AML-193 (cell line): ENCODE data around the gene PLXDC2.

ENCODE experiments used
- DNase-seq, 2 experiments: peaks; one replicate each; lab custom pipeline; 2025; lab: John Stamatoyannopoulos, UW

Gene PLXDC2

GRCh38 chr10:19911886-19912285, 95.7 kb downstream of the PLXDC2 start:
- no peak for DNase-seq

DNA sequence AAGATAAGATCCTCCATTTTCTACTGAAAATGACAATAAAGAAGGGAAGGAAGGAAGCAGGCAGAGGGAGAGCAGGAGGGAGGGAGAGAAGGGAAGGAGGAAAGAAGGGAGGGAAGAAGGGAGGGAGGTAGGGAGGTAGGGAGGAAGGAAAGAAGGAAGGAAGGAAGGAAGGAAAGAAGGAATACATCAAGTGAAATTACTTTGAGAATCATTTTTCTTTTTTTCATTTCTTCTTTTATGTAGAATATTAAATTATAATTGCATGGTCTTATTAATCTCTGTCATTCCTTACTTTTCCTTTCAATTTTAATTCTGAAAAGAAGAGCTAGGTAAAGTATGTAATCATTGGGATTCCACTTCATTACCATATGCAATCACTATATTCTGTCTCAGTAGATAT, 97.8 kb downstream of the PLXDC2 start:
- no peak for DNase-seq

DNA sequence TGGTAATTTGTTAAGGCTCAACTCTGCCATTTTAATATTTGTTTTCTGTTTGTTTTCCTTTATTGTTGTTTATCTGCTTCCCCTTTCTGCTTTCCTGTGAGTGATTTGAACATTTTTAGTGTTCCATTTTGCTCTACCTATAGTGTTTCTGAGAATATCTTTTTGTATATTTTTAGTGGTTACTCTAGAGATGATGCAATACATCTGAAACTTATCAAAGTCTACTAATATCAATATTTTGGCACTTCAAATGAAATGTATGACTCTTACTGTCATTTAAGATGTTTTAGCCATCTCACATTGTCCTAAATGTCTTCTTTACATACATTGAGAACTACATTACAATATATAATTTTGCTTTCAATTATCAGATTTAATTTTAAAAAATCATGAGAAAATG, 98.9 kb downstream of the PLXDC2 start:
- DNase-seq, result no peak

GRCh38 chr10:19915816-19916215, 99.6 kb downstream of the PLXDC2 start:
- no peak for DNase-seq

GRCh38 chr10:19917751-19918478, 101.7 kb downstream of the PLXDC2 start:
- DNase-seq, result no peak

DNA sequence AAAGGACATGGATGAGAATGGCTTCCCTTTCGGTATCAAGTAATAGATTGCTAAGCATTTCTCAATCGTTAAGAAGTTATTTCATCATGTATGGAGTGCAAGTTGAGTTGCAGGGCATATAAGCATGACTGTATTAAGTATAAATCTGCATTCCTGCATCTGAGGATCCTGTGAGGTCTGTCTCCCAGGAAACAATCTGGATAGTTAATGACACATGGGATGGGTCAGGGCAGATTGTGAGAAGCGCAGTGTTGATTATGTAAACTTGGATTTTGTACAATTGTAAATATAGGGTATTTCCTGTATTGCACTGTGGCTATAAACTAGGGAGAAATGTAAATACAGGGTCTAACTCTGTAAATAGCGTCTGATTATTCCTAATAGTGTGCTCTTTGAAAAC, 102.6 kb downstream of the PLXDC2 start:
- no peak for DNase-seq

- DNase-seq, result no peak
Observed at GRCh38 chr10:19919671-19920070, 103.4 kb downstream of the PLXDC2 start.

GRCh38 chr10:19920075-19920726, 104.0 kb downstream of the PLXDC2 start:
- no peak for DNase-seq

DNA sequence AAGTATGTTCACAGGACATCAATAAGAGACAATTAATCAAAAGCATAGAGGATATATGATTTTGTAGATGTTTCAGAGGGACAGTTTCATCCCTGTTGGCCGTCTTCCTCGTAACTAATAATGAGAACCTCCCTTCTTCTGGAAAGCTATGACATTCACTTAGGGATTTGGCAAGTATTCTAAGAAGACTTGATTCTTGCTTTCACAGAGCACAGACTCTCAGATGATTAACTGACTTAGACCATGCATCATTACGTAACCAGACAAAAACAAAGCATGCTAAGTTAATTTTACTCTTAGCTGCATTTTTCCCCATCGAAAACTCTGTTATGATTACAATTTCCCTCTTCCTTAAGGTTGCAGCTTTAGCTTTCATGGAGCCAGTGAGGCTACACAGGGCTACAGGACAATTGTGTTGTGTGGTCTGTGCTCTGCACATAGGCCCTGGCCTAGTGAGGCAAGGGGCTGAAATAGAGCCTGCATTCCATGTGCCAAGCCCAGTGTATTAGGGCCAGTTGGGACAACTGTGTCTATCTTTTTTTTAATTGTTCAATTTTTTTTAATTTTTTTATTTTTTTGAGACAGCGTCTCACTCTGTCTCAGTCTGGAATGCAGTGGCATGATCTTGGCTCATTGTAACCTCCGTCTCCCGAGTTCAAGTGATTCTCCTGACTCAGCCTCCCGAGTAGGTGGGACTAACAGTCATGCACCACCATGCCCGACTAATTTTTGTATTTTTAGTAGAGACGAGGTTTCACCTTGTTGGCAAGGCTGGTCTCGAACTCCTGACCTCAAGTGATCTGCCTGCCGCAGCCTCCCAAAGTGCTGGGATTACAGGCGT, 105.3 kb downstream of the PLXDC2 start:
- no peak for DNase-seq

DNA sequence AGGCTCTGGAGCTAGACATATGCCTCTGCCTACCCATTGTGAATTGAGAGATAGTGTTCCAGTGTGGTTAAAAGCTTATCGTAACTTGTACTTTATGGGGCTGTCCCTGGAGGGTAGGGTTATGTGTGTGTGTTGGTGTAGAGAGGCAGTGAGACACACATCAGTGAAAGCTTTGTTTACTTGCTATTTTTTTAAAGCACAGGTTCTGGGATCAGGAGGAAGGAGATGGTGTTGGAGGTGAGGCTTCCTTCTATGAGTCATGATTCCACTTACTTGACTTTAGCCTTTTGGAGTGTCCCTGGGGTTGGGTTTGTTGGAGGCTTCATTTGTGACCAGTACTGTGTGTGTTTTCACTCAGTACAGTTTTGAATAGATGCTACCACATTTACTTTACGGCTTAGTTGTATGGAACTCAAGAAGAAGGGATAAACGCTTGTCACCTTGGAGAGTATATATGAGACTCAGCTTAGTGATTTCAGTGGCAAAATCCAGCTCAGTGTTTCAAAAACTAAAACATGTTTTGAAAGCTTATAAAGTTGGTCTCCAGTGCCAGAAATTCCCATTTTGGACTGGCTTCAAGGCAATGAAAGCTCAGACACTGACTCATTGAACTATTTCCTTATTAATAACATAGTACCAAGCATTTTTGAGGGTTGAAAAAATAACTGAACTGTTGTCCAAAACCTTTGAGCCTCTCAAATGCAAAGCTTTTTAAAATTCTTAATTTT, 106.2 kb downstream of the PLXDC2 start:
- no peak for DNase-seq

DNA sequence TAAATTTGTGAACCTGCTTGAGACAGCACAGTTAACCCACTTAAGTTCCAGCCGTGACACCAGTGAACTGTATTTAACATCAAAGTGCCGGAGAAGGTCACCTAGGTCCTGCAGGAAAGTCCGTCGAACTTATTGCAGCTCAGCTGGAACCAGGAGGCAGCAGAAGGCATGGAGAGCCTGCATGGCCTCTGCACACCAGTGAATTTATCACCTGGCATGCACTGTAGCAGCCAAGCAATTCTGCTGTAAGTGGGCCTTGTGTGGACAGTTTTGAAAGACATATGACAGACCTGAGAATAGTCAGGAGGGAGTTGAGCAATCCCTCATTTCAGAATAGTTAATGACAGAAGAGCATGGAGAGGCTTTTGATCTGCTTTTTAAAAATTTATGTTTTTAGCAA, 108.8 kb downstream of the PLXDC2 start:
- no peak for DNase-seq

GRCh38 chr10:19928936-19929335, 112.7 kb downstream of the PLXDC2 start:
- DNase-seq, result no peak

DNA sequence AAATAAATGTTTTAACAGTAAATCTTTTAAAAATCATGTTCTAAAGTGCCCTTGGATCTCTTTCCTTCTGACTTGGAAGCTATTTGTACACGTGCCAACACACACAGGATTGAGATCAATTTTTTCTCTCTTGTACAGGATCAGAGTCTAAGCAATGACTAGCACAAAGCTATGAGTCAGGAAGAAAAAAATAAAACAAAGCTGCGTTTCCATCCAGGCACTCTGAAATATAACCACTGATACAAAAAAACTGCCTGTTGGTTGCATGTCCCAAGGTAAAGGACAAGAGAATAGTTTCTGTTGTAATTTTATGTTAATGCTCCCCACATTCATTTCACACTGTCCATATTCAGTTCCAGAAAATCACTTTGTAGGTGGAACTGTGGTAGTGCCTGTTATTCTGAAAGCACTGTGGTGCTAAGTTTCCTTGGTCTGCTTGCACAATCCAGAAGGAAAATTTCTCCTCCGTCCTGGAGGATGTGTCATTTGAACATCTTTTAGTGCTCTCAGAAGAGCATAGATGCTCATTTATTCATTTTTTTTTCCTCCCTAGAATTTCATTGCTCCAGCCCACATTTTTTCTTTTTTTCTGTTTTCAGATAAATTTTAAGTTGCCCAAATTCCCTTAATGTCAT, 113.4 kb downstream of the PLXDC2 start:
- no peak for DNase-seq

GRCh38 chr10:19930936-19931893, 115.0 kb downstream of the PLXDC2 start:
- DNase-seq, result no peak

GRCh38 chr10:19931894-19932590, 115.8 kb downstream of the PLXDC2 start:
- DNase-seq, result no peak

DNA sequence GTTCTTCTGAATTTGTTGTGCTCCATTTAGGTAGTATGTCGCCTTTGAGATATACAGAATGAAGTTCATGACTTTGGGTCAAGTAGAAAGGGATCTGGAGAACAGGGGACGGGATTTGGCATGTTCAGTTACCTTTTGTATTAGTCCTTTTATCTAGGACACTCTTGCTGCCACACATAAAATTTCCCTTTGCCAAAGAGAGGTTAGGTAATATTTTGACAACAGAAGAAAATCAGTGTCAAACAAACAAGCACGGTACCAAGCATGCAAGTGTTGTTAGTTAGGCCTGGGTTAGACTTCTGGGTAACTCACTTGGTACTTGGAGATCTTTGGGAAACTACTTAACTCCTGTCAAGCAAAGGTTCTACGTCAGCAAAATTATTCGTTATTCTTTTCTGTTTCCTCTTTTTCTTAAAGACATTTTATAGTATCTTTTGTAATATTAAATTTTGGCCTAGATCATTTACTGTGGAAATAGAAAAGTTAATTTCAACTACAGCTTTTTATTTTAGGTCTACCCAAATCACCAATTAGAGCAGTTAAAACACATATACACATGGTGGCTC, 116.7 kb downstream of the PLXDC2 start:
- no peak for DNase-seq

DNA sequence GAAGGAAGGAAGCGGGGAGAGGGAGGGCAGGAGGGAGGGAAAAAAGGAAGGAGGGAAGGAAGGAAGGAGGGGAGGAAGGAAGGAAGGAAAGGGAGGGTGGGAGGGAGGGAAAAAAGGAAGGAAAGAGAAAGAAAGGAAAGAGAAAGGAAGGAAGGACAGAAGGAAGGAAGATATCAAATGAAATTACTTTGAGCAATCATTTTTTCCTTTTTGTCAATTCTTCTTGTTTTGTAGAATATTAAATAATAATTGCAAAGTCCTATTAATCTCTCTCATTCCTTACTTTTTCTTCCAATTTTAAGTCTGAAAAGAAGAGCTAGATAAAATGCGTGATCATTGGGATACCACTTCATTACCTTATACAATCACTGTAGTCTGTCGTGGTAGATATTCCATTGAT, 117.5 kb downstream of the PLXDC2 start:
- DNase-seq, result no peak

- no peak for DNase-seq
Observed at GRCh38 chr10:19935176-19935575, 118.9 kb downstream of the PLXDC2 start.

GRCh38 chr10:19936289-19936688, 120.1 kb downstream of the PLXDC2 start:
- DNase-seq, result no peak

- DNase-seq, result no peak
Observed at GRCh38 chr10:19937989-19938388, 121.8 kb downstream of the PLXDC2 start.
